GM19372 (cell line): ENCODE data around the gene MRPS2.
"Not testable (repeated sequence)": the region's sequence is repeated elsewhere in the genome, so short reads cannot be mapped to it uniquely, and the experiment has no call there.

Source experiments
- ATAC-seq: cut with Tn5 transposase; IDR thresholded peaks from one replicate; pipeline ENCODE4 v1.9.1; 2021; ENCODE audit warnings: mild to moderate bottlenecking, low read depth, moderate library complexity; ENCODE audit not compliant: unreplicated experiment

Gene MRPS2

GRCh38 chr9:135526730-135527571 is 26.5 kb downstream of the MRPS2 start:
- ATAC-seq, result no peak

DNA sequence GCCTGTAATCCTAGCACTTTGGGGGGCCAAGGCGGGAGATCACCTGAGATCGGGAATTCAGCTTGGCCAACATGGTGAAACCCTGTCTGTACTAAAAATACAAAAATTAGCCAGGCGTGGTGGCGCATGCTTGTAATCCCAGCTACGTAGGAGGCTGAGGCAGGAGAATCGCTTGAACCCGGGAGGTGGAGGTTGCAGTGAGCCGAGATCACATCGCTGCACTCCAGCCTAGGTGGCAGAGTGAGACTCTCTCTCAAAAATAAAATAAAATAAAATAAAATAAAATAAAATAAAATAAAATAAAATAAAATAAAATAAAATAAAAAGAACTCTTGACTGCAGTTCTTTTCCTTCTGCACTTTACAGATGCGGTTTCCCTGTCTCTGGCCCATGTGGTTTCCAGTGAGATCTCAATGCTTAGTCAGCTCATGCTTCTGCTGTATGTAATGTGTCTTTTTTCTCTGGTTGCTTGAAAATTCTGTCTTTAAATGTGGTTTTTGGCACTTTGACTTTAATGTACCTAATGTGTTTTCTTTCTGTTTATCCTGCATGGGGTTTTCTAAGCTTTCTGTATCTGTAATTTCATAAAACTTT is 28.5 kb downstream of the MRPS2 start:
- not testable (repeated sequence) for ATAC-seq

- no peak for ATAC-seq
These were observed 29.7 kb downstream of the MRPS2 start for GRCh38 chr9:135530146-135530545.

GRCh38 chr9:135531096-135531495 is 30.6 kb downstream of the MRPS2 start:
- ATAC-seq, result no peak

GRCh38 chr9:135533113-135533512 is 32.6 kb downstream of the MRPS2 start:
- no peak for ATAC-seq

DNA sequence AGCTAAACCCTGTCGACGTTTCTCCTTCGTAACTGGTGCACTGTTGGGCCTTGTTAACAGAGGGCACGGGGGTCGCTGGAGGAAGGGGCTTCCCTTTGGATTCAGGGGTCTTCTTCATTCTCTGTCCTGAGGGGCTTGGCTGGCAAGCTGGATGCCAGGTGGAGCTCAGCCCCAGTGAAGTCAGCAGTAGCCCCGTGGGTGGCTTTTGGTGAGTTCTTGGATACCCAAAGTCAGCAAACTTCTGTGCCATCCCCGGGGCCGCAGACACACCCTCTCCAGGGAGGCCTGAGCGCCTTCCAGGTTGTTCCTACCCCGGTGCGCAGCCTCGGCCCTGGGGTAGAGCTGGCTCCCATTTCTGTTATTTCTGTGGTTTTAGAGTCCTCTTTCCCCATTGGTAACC is 33.2 kb downstream of the MRPS2 start:
- ATAC-seq, result no peak

DNA sequence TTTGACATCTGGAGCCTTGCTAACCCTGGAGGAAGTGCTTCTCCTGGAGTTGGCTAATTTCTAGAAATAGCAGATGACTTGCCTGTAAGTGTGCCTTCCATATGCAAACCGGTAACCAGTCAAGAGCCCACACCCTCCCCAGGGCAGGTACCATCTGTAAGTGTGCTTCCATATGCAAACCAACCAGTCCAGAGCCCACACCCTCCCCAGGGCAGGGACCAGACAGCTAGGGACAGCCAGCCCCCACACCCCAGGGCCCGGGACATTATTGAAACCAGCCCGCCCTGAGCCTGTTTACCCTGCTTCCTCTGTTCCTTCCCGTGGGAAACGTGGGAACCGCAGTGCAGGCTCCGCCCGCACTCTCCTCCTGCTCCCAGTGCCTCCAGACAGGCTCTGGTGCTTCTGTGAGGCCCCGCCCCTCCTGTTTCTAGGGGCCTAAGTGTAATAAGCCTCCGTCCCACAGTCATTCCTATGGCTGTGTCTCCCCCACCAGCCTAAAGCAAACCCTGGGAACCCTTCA is 33.8 kb downstream of the MRPS2 start:
- ATAC-seq, result not testable (repeated sequence)

- ATAC-seq, result not testable (repeated sequence)
These were observed 34.3 kb downstream of the MRPS2 start for GRCh38 chr9:135534826-135535225.

GRCh38 chr9:135535631-135536030 is 35.1 kb downstream of the MRPS2 start:
- not testable (repeated sequence) for ATAC-seq

DNA sequence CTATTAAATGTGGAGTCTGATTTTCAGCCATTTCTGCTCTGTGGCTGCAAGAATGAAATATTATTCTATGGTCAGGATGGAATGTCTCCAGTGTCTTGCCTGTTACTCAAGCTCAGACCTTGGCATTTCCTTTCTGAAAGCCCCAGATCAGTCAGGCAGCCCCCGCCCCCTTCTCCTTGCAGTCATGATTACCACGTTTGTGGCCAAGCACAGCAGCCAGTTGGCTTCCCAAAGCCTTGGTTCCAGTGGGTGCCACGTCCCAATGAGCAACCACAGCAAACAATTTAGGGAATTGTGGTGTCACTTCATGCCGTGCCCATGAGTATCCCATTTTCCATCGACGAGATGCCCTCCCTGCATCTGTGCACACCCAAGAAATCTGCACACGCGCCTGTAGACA is 35.7 kb downstream of the MRPS2 start:
- no peak for ATAC-seq

DNA sequence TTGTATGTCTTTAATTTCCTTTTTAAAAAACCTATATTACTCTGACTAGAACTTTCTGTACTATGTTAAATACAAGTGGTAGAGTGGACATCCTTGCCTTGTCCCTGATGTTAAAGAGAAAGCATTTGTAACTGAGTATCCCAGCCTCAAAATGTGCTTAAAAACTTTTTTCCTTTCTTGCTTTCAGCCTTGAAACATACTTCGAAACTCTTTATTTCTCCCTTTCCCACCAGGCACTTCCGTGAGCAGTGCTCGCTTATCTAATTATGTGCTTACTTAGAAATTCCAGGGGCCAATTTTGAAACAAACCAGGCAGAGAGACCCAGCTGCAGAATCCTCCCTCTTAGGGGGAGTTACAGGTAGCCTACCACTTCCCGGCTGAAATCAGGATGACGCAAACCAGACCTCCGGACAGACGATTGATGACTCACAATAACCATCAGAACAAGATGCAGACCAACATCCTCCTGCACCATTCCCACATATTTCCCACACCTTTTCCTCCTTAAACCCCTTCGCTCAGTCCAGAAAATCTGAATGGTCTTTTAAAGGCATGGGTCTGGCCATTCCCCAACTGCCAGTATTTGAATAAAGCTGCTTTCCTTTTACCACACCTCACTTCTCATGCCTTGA is 42.9 kb downstream of the MRPS2 start:
- ATAC-seq, result not testable (repeated sequence)

GRCh38 chr9:135544981-135545635 is 44.6 kb downstream of the MRPS2 start:
- ATAC-seq, result no peak

DNA sequence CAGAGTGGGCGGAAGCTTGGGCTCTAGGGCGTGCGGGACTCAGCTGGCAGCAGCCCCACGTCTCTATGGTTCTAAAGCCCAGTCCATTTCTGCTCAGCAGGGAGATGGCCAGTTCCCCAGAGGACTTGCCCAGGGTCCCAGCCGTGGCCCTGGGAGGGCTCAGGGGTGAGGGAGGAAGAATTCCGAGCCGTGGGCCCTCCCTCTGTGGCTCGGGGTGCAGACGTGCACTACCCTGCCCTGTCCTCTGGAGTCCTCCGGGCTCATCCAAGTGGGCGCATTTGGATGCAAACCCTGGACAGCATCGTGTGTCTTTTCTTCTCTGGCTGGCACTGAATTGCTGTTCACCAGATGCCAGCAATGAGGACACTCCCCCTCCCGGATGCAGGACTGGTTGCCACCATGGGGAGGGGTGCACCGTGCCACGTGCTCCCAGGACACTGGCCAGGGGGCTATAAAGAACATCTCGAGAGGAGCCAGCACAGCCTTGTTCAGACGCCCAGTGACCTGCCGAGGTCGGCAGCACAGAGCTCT is 45.2 kb downstream of the MRPS2 start, which contains the start of gene OBP2A:
OBP2A (plus strand) TSS at position 481 of the 531 bp plus-strand sequence. CDS start 55 bp downstream, outside the sequence.
- not testable (repeated sequence) for ATAC-seq

DNA sequence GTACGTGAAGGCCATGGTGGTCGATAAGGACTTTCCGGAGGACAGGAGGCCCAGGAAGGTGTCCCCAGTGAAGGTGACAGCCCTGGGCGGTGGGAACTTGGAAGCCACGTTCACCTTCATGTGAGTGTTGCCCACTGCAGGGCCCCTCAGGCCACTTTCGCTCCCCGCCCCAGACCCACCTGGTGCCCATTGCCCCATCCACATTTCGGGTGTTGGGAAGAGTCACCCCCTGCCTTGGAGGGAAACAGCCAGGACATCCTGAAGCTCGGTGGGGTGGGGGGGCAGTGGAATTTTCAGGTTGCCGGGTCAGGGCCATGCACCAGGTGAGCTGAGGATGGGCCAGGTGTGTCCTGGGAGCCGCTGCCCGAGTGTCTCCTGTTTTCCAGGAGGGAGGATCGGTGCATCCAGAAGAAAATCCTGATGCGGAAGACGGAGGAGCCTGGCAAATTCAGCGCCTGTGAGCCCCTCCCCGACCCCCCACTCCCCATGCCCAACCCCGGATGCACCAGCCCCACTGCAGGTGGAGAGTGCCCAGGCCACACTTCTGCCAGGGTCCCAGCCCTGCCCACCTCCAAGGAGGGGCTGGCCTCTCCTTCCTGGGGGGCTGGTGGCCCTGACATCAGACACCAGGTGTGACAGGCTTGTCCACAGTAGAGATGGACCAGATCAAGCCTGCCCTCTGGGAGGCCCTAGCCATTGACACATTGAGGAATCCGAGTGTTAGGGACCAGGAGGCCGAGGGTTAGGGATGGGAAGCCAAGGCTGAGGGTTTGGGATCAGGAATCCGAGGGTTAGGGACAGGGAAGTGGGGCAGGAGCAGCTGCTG is 46.5 kb downstream of the MRPS2 start:
- not testable (repeated sequence) for ATAC-seq

DNA sequence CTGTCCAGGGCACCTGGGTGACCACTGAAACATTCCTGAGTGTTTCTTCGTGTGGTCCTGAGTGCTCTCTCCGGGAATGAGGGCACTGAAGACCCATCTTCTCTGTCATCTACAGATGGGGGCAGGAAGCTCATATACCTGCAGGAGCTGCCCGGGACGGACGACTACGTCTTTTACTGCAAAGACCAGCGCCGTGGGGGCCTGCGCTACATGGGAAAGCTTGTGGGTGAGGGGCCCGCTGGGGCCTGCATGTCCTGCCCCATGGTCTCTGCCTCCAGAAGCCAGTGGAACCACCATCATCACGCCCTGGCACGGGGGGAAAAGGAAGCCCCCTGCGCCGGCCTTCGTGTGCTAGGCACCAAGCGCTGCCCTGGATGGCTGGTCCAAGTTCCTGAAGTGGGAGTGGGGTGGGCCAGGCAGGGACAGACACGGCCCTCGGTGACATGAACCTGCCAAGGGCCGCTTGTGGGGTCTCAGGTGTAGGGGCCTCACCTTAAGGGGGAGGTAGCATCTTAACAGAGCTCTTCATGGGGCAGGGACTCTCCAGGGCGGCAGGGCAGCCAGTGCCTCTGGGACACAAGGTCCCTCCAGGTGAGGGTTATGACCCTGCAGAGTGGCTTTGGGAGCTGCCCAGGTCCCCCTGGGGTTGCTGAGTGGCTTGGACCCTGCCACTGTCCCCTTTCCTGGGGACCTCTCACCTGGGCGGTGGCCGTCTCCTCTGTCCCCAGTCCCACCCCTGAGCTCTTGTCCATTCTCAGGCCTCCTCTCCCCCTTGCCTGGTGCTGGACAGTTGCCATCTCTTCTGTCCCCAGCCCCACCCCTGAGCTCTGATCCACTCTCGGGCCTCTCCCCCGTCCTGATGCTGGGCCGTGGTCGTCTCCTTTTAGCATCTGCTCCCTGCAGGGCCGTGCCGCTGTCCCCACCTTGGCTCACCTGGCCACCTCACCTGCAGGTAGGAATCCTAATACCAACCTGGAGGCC is 47.6 kb downstream of the MRPS2 start:
- ATAC-seq, result no peak

GRCh38 chr9:135549478-135550343 is 49.2 kb downstream of the MRPS2 start:
- not testable (repeated sequence) for ATAC-seq

GRCh38 chr9:135550344-135550918 is 49.9 kb downstream of the MRPS2 start:
- no peak for ATAC-seq
